Heart left ventricle (tissue), 13 donors: ENCODE measurements around the gene LDLRAD2.

Experiments
- CTCF ChIP-seq, 12 donors: fragments of 200-600 bp; sonication (generic) in 4 of 12; IDR thresholded peaks; one replicate each; pipeline versions ENCODE4 v1.5.0 to v1.8.0; 2018 to 2022; ENCODE audit warnings: antibody characterized with exemption in 12 of 12, mild to moderate bottlenecking in 5 of 12
- POLR2A ChIP-seq, 2 donors: fragments of 450-650 bp; IDR thresholded peaks; one replicate each; pipeline ENCODE4 v1.6.1; 2017; ENCODE audit warnings: antibody characterized with exemption in 2 of 2, mild to moderate bottlenecking in 2 of 2, moderate library complexity in 2 of 2
- donor health status: ischemic (EF 13 %, LVEDD 7.1; RV severe dilation, severe dysfunction).
- donor health status: DM: no; HTN: yes; CAD: no.
- donor health status: DM: no; HTN: no; CAD: no.
- donor health status: ischemic (EF 25% LVEDD 6.9; RV normal size, moderate dysfunction).
- donor health status: ischemic (EF 25% LVEDD 5.7; RV mildly dilated, moderate dysfunction).
- donor health status: ischemic (EF 35%, LVEDD 5.7; RV mildly dilated, moderate dysfunction).
- donor health status: nonischemic (EF 11% LVEDD 7.7; RV severe dilation, severe dysfunction).
- donor health status: DM: yes; HTN: yes; CAD: no.
- donor health status: PGD.
- donor health status: ischemic (EF 29% LVEDD 5.4; RV normal size, mild dysfunction).
- donor health status: nonischemic (EF 23%, LVEDD 6.1; RV moderate dilation, normal function).

- TF ChIP-seq CTCF (IDR thresholded peaks at IDR 0.05) (no peak), POLR2A (IDR thresholded peaks at IDR 0.05) (no peak)
Measured at GRCh38 chr1:21822349-21822748, 10.3 kb downstream of the LDLRAD2 start.
